GM19372 (cell line): ENCODE results near the gene DNAI7.

Experiments
- ATAC-seq: cut with Tn5 transposase; IDR thresholded peaks from one replicate; pipeline ENCODE4 v1.9.1; 2021; ENCODE audit warnings: mild to moderate bottlenecking, low read depth, moderate library complexity; ENCODE audit not compliant: unreplicated experiment

The DNAI7 gene

GRCh38 chr12:25186038-25186787 lies 8.7 kb downstream of the DNAI7 start:
- no peak for ATAC-seq

DNA sequence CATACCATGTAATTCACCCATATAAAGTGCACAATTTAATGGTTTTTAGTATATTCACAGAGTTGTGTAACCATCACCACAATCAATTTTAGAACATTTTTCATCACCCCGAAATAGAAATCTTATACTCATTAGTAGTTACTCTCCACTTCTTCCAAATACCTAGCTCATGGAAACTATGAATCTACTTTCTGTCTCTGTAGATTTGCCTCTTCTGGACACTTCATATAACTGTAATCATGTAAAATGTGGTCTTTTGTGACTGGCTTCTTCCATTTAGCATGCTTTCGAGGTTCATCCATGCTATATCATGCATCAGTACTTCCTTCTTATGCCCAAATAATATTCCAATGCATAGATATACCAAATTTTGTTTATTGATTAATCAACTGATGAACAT lies 10.8 kb downstream of the DNAI7 start:
- ATAC-seq, result no peak

DNA sequence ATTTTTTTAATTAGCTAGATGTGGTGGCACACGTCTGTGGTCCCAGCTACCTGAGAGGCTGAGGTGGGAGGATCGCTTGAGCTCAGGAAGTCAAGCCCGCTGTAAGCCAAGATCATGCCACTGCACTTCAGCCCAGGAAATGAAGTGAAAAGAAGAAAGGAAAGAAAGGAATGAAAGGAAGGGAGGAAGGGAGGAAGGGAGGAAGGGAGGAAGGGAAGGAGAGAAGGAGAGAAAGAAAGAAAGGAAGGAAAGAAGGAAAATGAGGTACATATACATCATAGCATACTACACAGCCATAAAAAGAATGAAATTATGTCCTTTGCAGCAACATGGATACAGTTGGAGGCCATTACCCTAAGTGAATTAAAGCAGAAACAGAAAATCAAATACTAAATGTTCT lies 12.2 kb downstream of the DNAI7 start:
- ATAC-seq, result no peak

DNA sequence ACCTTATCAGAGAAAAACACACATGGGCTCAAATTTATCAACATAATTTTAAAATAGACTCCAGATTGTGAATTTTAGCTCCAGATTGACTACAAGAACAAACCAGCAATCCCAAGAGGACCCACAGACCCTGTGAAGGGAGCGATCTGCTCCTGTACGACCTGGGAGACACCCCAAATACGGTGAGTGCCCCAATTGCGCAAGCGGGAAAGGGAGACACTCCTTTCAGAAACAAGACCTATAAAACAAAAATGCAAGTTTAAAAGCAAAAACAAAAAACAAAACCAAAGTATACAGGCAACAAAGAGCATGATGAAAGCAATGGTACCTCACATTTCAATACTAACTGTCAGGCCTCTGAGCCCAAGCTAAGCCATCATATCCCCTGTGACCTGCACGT lies 32.1 kb downstream of the DNAI7 start:
- ATAC-seq, result no peak

GRCh38 chr12:25156061-25156460 lies 38.9 kb downstream of the DNAI7 start:
- ATAC-seq, result no peak

- ATAC-seq, result no peak
Measured at GRCh38 chr12:25155022-25155576, 39.9 kb downstream of the DNAI7 start.

- ATAC-seq, result no peak
Measured at GRCh38 chr12:25152055-25152454, 42.9 kb downstream of the DNAI7 start.

- no peak for ATAC-seq
Measured at GRCh38 chr12:25151476-25151875, 43.5 kb downstream of the DNAI7 start.

GRCh38 chr12:25146686-25147085 lies 48.3 kb downstream of the DNAI7 start:
- no peak for ATAC-seq

DNA sequence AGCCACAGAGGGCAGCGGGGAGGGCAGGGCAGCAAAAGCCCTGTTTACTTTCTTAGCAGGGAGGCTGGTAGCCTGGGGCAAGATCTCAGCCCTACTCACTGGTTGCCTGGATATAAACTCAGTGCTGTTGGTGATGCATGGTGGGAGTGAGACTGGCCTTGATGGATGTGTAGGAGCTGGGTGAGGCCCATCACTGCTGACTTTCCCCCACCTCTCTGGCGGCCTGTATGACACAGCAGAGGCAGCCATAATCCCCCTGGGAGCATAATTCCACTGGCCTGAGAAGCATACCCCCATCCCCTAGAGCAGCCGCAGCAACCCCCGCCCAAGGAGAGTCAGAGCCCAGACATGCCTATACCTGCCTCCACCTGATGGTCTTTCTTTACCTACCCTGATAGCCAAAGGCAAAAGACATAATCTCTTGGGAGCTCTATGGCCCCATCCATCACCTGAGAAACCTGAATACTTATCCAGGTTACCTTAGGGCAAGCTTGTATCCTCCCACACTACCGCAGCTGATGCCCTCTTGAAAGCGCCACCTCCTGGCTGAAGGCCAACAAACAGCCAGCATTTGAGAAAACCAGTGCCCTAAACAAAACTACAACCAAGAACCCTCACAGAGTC lies 59.3 kb downstream of the DNAI7 start:
- no peak for ATAC-seq

GRCh38 chr12:25131270-25131669 lies 63.7 kb downstream of the DNAI7 start:
- ATAC-seq, result no peak

DNA sequence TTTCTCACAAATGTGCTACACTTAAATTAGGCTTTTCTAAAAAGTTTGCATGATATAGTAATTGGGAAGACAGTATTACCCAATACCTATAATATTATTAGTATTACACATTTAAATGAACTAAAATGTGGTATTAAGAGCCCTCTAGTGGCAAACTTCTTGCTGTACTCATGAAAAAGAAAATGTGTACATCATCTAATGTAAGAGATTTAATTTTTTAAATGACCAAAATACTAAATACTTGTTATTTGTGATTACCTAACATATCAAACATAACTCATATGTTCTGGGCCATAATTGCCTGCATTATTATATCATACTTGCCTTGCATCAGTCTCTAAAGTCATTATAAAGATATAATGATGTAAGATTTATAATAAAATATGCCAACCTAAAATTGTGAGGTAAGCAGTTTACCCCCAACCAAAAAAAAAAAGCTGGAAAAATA lies 64.2 kb downstream of the DNAI7 start:
- no peak for ATAC-seq

DNA sequence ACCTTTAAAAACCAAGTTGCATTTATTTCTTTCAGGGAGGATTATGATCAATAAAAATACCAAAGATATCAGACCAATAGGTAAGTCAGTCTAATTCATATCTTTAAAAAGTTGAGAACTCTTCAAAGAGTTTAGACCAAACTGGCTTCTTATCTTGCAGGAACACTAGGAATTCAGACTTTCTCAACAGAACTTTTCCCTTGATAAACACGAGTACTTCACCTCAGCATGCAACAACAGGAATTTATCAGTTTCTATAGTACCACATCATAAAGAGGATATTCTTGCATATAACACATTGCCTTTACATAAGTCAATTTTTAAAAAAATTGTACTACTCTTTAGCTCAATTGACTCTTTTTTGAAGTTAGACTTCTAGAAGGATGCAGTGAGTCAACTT lies 68.2 kb downstream of the DNAI7 start:
- no peak for ATAC-seq

GRCh38 chr12:25126101-25126500 lies 68.9 kb downstream of the DNAI7 start:
- ATAC-seq, result no peak

DNA sequence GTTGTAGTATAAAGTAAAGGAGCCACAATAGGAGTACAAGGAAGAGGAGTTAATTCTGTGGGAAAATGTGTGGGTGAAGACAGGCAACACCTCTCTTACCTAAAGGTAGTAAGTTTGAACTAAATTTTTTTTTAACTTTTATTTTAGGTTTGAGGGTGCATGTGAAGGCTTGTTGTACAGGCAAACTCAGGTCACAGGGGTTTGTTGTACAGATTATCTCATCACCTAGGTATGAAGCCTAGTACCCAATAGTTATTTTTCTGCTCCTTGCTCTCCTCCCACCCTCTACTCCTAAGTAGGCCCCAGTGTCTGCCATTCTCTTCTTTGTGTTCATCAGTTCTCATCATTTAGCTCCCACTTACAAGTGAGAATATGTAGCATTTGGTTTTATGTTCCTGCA lies 70.5 kb downstream of the DNAI7 start:
- ATAC-seq, result no peak

- no peak for ATAC-seq
Measured at GRCh38 chr12:25123126-25123525, 71.8 kb downstream of the DNAI7 start.

DNA sequence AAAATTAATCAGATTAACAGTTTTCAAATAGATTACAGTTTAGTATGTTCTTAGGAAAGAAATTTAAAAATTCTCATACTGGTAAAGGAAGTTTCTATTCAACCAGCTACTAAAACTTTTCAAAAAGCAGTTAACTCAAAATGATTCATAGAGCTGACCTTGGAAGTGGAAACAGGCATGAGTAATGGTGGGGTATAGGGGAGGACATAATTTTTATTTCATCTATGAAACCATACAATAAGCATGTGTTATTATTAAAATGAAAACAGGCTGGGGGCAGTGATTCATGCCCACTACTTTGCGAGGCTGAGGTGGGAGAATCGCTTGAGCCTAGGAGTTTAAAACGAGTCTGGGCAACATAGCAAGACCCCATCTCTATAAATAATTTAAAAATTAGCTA lies 73.0 kb downstream of the DNAI7 start:
- ATAC-seq, result no peak

- ATAC-seq, result no peak
Measured at GRCh38 chr12:25121110-25121509, 73.8 kb downstream of the DNAI7 start.

DNA sequence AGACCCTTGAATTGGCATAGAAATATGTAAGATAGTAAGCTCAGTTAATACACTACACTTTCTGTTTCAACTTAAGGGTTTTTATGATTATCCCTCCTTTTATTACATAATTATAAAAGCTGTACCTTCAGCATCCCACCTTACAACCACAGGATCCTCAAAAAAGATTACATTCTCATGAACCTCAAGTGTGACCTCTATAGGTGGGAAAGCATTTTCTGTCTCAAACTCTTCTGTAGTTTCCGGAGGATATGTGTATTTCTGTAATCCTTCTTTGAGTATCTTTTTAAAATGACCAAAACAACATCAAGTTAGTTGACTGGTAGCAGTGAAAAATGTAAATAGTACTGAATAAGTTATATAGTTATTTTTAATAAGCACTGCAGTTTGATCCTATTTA lies 75.9 kb downstream of the DNAI7 start:
- ATAC-seq, result no peak

DNA sequence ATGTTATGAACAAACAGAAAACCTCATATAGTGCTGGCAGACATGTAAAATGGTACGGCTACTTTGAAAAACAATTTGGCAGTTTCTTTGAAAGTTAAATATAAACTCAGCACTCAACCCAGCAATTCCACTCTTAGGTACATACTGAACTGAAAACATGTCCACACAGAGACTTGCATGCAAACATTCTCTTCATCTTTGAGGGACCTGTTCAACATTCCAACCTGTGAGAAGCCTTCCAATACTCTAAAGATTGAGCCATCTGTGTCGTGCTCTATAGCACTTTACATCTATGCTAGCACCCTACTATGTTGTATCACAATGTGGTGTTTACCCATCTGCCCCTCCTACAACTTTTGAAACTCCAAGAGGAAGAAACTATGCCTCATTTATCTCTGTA lies 79.3 kb downstream of the DNAI7 start:
- no peak for ATAC-seq

DNA sequence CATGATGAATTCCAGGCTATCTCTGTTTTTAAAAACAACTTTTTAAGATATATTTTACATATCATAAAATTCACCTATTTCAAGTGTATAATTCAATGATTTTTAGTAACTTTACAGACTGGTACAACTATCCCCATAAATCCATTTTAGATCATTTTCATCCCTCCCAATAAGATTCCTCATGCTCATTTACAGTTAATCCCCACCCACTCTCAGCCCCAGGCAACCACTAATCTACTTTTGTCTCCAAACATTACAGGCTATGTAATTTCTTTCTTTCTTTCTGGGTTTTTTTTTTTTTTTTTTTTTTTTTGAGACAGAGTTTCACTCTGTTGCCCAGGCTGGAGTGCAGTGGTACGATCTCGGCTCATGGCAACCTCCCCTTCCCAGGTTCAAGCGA lies 81.3 kb downstream of the DNAI7 start:
- ATAC-seq, result no peak

DNA sequence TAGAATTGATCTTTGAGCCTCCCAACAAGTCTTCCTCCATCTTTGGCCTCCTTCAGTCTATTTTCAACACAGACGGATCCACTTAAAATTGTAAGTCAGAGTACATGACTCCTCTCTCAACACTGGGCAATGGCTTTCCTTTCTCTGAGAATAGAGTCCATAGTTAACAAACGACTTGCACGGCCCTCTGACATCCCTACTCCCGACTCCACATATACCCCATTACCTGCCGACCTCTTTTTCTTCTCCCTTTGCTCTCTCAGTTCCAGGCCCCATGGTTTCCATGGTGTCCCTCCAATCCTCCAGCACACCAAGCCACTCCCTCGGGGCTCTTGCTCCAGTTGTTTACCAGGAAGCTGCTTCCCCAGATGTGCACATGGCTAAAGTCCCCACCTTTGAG lies 84.7 kb downstream of the DNAI7 start:
- no peak for ATAC-seq
